ENCODE results near the gene HBE1. TPM values are rescaled to one million over a fixed set of nuclear protein-coding genes. Genes with fewer than 3 reads are reported as not detected.

Gene HBE1
- total and polyA plus RNA-seq, 9 of the 15 experiments (the other 6 are each of a cell fraction or from before 2014, with no cell fraction given) = 612 to 10,250 (median 2,181) TPM

GRCh38 chr11:5281596-5281995 lies 11.9 kb upstream of the HBE1 start (continued):
- TF ChIP-seq, protein P1, sequence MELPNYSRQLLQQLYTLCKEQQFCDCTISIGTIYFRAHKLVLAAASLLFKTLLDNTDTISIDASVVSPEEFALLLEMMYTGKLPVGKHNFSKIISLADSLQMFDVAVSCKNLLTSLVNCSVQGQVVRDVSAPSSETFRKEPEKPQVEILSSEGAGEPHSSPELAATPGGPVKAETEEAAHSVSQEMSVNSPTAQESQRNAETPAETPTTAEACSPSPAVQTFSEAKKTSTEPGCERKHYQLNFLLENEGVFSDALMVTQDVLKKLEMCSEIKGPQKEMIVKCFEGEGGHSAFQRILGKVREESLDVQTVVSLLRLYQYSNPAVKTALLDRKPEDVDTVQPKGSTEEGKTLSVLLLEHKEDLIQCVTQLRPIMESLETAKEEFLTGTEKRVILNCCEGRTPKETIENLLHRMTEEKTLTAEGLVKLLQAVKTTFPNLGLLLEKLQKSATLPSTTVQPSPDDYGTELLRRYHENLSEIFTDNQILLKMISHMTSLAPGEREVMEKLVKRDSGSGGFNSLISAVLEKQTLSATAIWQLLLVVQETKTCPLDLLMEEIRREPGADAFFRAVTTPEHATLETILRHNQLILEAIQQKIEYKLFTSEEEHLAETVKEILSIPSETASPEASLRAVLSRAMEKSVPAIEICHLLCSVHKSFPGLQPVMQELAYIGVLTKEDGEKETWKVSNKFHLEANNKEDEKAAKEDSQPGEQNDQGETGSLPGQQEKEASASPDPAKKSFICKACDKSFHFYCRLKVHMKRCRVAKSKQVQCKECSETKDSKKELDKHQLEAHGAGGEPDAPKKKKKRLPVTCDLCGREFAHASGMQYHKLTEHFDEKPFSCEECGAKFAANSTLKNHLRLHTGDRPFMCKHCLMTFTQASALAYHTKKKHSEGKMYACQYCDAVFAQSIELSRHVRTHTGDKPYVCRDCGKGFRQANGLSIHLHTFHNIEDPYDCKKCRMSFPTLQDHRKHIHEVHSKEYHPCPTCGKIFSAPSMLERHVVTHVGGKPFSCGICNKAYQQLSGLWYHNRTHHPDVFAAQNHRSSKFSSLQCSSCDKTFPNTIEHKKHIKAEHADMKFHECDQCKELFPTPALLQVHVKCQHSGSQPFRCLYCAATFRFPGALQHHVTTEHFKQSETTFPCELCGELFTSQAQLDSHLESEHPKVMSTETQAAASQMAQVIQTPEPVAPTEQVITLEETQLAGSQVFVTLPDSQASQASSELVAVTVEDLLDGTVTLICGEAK (IDR thresholded peaks at IDR 0.05) = no peak
- TF ChIP-seq, protein P1 (CRISPR knock-in tag; IDR thresholded peaks at IDR 0.05) = no peak
- TF ChIP-seq RFX1 (IDR thresholded peaks at IDR 0.05) (peak; percentile 12; the same call in 1 of the 2 replicates), ZNF280A (IDR thresholded peaks at IDR 0.05; ENCODE audit: low read depth, partially characterized antibody) (no peak), PTBP1 (IDR thresholded peaks at IDR 0.05; ENCODE audit: low read depth, low read length) (no peak), HSF4 (CRISPR knock-in tag; IDR thresholded peaks at IDR 0.05; ENCODE audit: borderline replicate concordance) (peak; percentile 27; the same call in 1 of the 2 replicates), IRF9 (tag; IDR thresholded peaks at IDR 0.05) (no peak), MYNN (IDR thresholded peaks at IDR 0.05) (no peak), MYNN (CRISPR knock-in tag; IDR thresholded peaks at IDR 0.05) (no peak), GTF2F1 (IDR thresholded peaks at IDR 0.05; ENCODE audit: low read depth, low read length) (no peak), NFE2L1 (tag; IDR thresholded peaks at IDR 0.05; ENCODE audit: borderline replicate concordance, low read depth) (no peak), ZNF830 (CRISPR knock-in tag; IDR thresholded peaks at IDR 0.05) (no peak), WHSC1 (IDR thresholded peaks at IDR 0.05; ENCODE audit: low read length) (no peak), MAFK (IDR thresholded peaks at IDR 0.05; ENCODE audit: low read length) (no peak), PHF21A (IDR thresholded peaks at IDR 0.05; ENCODE audit: borderline replicate concordance, low read depth) (no peak)
- TF ChIP-seq, protein P2, sequence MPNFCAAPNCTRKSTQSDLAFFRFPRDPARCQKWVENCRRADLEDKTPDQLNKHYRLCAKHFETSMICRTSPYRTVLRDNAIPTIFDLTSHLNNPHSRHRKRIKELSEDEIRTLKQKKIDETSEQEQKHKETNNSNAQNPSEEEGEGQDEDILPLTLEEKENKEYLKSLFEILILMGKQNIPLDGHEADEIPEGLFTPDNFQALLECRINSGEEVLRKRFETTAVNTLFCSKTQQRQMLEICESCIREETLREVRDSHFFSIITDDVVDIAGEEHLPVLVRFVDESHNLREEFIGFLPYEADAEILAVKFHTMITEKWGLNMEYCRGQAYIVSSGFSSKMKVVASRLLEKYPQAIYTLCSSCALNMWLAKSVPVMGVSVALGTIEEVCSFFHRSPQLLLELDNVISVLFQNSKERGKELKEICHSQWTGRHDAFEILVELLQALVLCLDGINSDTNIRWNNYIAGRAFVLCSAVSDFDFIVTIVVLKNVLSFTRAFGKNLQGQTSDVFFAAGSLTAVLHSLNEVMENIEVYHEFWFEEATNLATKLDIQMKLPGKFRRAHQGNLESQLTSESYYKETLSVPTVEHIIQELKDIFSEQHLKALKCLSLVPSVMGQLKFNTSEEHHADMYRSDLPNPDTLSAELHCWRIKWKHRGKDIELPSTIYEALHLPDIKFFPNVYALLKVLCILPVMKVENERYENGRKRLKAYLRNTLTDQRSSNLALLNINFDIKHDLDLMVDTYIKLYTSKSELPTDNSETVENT (CRISPR knock-in tag; IDR thresholded peaks at IDR 0.05) = no peak

All from K562 (cell line).